DOHH2 (cell line): ENCODE results near the gene AGBL4.

ENCODE experiments used
- CTCF ChIP-seq: fragments of 200-600 bp; sonication (generic); IDR thresholded peaks from one replicate; pipeline ENCODE4 v1.5.1; 2014; ENCODE audit warnings: antibody characterized with exemption, mild to moderate bottlenecking, low read depth, low read length; ENCODE audit not compliant: poor library complexity, severe bottlenecking
- EZH2phosphoT487 ChIP-seq: fragments of 200-600 bp; sonication (generic); IDR thresholded peaks from 2 replicates; pipeline ENCODE4 v1.6.1; 2017; ENCODE audit warnings: borderline replicate concordance, mild to moderate bottlenecking, antibody characterized with exemption, low read length, moderate library complexity, mixed read lengths

GRCh38 chr1:48566492-48566891 lies 1457.3 kb downstream of the AGBL4 start:
- TF ChIP-seq CTCF (no peak), EZH2phosphoT487 (no peak)
